SK-N-SH (cell line): ENCODE data around the gene PRR12. TPM values are rescaled to one million over a fixed set of nuclear protein-coding genes. Genes with fewer than 3 reads are reported as not detected.

Experiments
- CTCF ChIA-PET: fragments of 300-600, 350-600 bp; formaldehyde crosslinking; extraction: SDS; loops from one replicate; lab custom pipeline; 2021; lab: Yijun Ruan, JAX
- POLR2A ChIA-PET: fragments of 350-600 bp; sonication (Branson Sonifier 250); formaldehyde crosslinking; extraction: SDS; loops from one replicate; lab custom pipeline; 2020; ENCODE audit warnings: antibody characterized with exemption, inconsistent platforms; lab: Yijun Ruan, JAX
- DNase-seq: peaks from one replicate; pipeline ENCODE4 v3.0.0; 2012
- H2AFZ ChIP-seq: fragments of 200-600 bp; sonication (generic); 2 replicates; pipeline ENCODE4 v1.8.1; 2016; ENCODE audit warnings: antibody characterized with exemption, mild to moderate bottlenecking, low read depth
- H3F3A ChIP-seq: fragments of 200-600 bp; sonication (generic); replicated peaks from 2 replicates; pipeline ENCODE3; 2016; ENCODE audit warnings: antibody characterized with exemption, mild to moderate bottlenecking; ENCODE audit not compliant: insufficient read depth
- H3K27ac ChIP-seq, 2 experiments: fragments of 200-500 bp in 1 of 2; fragments of 200-600 bp in 1 of 2; sonication (Bioruptor generic) in 1 of 2; sonication (generic), shearing (Covaris generic) in 1 of 2; 2 replicates each; pipeline versions ENCODE4 v1.5.1 to v1.6.1; 2014 to 2016; ENCODE audit warnings: low read depth in 2 of 2, inconsistent platforms in 1 of 2, low read length in 1 of 2, mild to moderate bottlenecking in 1 of 2, mixed read lengths in 1 of 2
- H3K27me3 ChIP-seq: fragments of 200-600 bp; sonication (generic), shearing (Covaris generic); 2 replicates; pipeline ENCODE4 v1.6.1; 2016; ENCODE audit warnings: mixed run types; ENCODE audit not compliant: insufficient read depth
- H3K36me3 ChIP-seq, 2 experiments: fragments of 200-500 bp in 1 of 2; fragments of 200-600 bp in 1 of 2; sonication (Bioruptor generic) in 1 of 2; sonication (generic) in 1 of 2; replicated peaks in 1 of 2; 2 replicates each; pipeline versions ENCODE3 to v1.5.1; 2014 to 2016; ENCODE audit warnings: low read length in 1 of 2, mild to moderate bottlenecking in 1 of 2; ENCODE audit not compliant: insufficient read depth in 2 of 2, control insufficient read depth in 1 of 2
- H3K4me1 ChIP-seq, 2 experiments: fragments of 200-500 bp in 1 of 2; fragments of 200-600 bp in 1 of 2; sonication (Bioruptor generic) in 1 of 2; sonication (generic), shearing (Covaris generic) in 1 of 2; 2 replicates each; pipeline versions ENCODE4 v1.5.1 to v1.6.1; 2014 to 2016; ENCODE audit warnings: low read depth in 1 of 2, low read length in 1 of 2, mixed run types in 1 of 2; ENCODE audit not compliant: insufficient read depth in 2 of 2, control insufficient read depth in 1 of 2
- H3K4me2 ChIP-seq: fragments of 200-600 bp; sonication (generic), shearing (Covaris generic); 2 replicates; pipeline ENCODE4 v1.6.1; 2017; ENCODE audit warnings: mixed run types
- H3K4me3 ChIP-seq, 2 experiments: fragments of 200-500 bp in 1 of 2; fragments of 200-600 bp in 1 of 2; sonication (Bioruptor generic) in 1 of 2; sonication (generic), shearing (Covaris generic) in 1 of 2; 2 replicates each; pipeline versions ENCODE4 v1.5.1 to v1.8.1; 2014 to 2016; ENCODE audit warnings: low read depth in 2 of 2, inconsistent platforms in 1 of 2, low read length in 1 of 2, mild to moderate bottlenecking in 1 of 2, mixed read lengths in 1 of 2, moderate library complexity in 1 of 2
- H3K79me2 ChIP-seq: fragments of 200-600 bp; sonication (generic); 2 replicates; pipeline ENCODE4 v1.8.1; 2017; ENCODE audit warnings: mild to moderate bottlenecking; ENCODE audit not compliant: insufficient read depth
- H3K9ac ChIP-seq: fragments of 200-600 bp; sonication (generic); 2 replicates; pipeline ENCODE4 v1.6.1; 2017; ENCODE audit warnings: mixed run types
- H3K9me2 ChIP-seq: fragments of 200-600 bp; sonication (generic); 2 replicates; pipeline ENCODE4 v1.6.1; 2017; ENCODE audit warnings: mixed run types
- H3K9me3 ChIP-seq: fragments of 200-600 bp; sonication (generic); 2 replicates; pipeline ENCODE4 v1.6.1; 2017; ENCODE audit warnings: mixed run types, mild to moderate bottlenecking, moderate library complexity
- H4K20me1 ChIP-seq: fragments of 200-600 bp; sonication (generic); 2 replicates; pipeline ENCODE4 v1.6.1; 2017; ENCODE audit warnings: mild to moderate bottlenecking, mixed run types; ENCODE audit not compliant: insufficient read depth
- CHD2 ChIP-seq: fragments of 150-350 bp; IDR thresholded peaks from 2 replicates; pipeline ENCODE4 v1.6.1; 2018; ENCODE audit warnings: low read length; ENCODE audit not compliant: partially characterized antibody
- EZH2phosphoT487 ChIP-seq: fragments of 200-600 bp; sonication (generic); IDR thresholded peaks from 2 replicates; pipeline ENCODE4 v1.6.1; 2017; ENCODE audit warnings: low read depth, mixed run types, mild to moderate bottlenecking, antibody characterized with exemption, moderate library complexity, borderline replicate concordance
- FOSL2 ChIP-seq: IDR thresholded peaks from 2 replicates; pipeline ENCODE4 v1.4.0; 2012; ENCODE audit warnings: low read depth, mild to moderate bottlenecking, moderate library complexity, borderline replicate concordance
- FOXM1 ChIP-seq: IDR thresholded peaks from 2 replicates; pipeline ENCODE4 v1.4.0; 2012; ENCODE audit warnings: low read depth, mild to moderate bottlenecking
- GABPA ChIP-seq: IDR thresholded peaks from 2 replicates; pipeline ENCODE4 v1.4.0; 2012; ENCODE audit warnings: low read depth, mild to moderate bottlenecking
- GATA2 ChIP-seq: sonication (generic); formaldehyde crosslinking; IDR thresholded peaks from 2 replicates; pipeline ENCODE4 v1.5.0; 2020; ENCODE audit warnings: mild to moderate bottlenecking, missing genetic modification reagents
- JUND ChIP-seq: IDR thresholded peaks from 2 replicates; pipeline ENCODE4 v1.4.0; 2012
- MEF2A ChIP-seq: IDR thresholded peaks from 2 replicates; pipeline ENCODE4 v1.4.0; 2012; ENCODE audit warnings: low read depth, borderline replicate concordance
- MXI1 ChIP-seq: IDR thresholded peaks from 2 replicates; pipeline ENCODE4 v1.6.1; 2012; ENCODE audit warnings: mild to moderate bottlenecking, low read depth, low read length, improper control_type of control experiment
- NFIC ChIP-seq: IDR thresholded peaks from 2 replicates; pipeline ENCODE4 v1.4.0; 2012; ENCODE audit warnings: borderline replicate concordance
- NRF1 ChIP-seq: IDR thresholded peaks from 2 replicates; pipeline ENCODE4 v1.6.1; 2012; ENCODE audit warnings: low read depth, mild to moderate bottlenecking, low read length
- POLR2AphosphoS5 ChIP-seq: IDR thresholded peaks from 2 replicates; pipeline ENCODE4 v1.6.1; 2012; ENCODE audit warnings: low read depth, low read length
- RAD21 ChIP-seq: IDR thresholded peaks from 2 replicates; pipeline ENCODE4 v1.6.1; 2012; ENCODE audit warnings: mild to moderate bottlenecking, low read length
- RFX5 ChIP-seq: IDR thresholded peaks from 2 replicates; pipeline ENCODE4 v1.6.1; 2012; ENCODE audit warnings: mild to moderate bottlenecking, improper control_type of control experiment, low read length
- RXRA ChIP-seq: IDR thresholded peaks from 2 replicates; pipeline ENCODE4 v1.4.0; 2012; ENCODE audit warnings: low read depth, mild to moderate bottlenecking, borderline replicate concordance
- SIN3A ChIP-seq: IDR thresholded peaks from 2 replicates; pipeline ENCODE4 v1.6.1; 2012; ENCODE audit warnings: low read depth, mild to moderate bottlenecking, low read length, moderate library complexity, borderline replicate concordance
- SMC3 ChIP-seq: IDR thresholded peaks from 2 replicates; pipeline ENCODE4 v1.6.1; 2012; ENCODE audit warnings: low read depth, low read length, improper control_type of control experiment
- TAF1 ChIP-seq: IDR thresholded peaks from 2 replicates; pipeline ENCODE4 v1.6.1; 2012; ENCODE audit warnings: low read depth, mild to moderate bottlenecking, low read length, moderate library complexity, borderline replicate concordance
- TCF12 ChIP-seq: IDR thresholded peaks from 2 replicates; pipeline ENCODE4 v1.4.0; 2012
- TEAD4 ChIP-seq: IDR thresholded peaks from 2 replicates; pipeline ENCODE4 v1.4.0; 2012; ENCODE audit warnings: mild to moderate bottlenecking, borderline replicate concordance; ENCODE audit not compliant: insufficient read depth
- WGBS: methylation state at CpG from one replicate; pipeline ENCODE4 v1.1.6; 2017; ENCODE audit warnings: low lambda C conversion rate; 5-methylcytosine and 5-hydroxymethylcytosine counted together
- polyA plus RNA-seq, 3 experiments: library from polyadenylated mRNA; depleted of rRNA; stranded (reverse); fragments of >200 nt; gene quantifications; 2 replicates each; pipeline ENCODE4 v1.2.3, GENCODE V29; 2012
- TF ChIP-seq, protein P1 (sequence below): IDR thresholded peaks from 2 replicates; pipeline ENCODE4 v1.4.0; 2012; ENCODE audit warnings: low read depth, borderline replicate concordance
- TF ChIP-seq, protein P2 (sequence below): fragments of 150-350 bp; IDR thresholded peaks from 2 replicates; pipeline ENCODE4 v1.6.1; 2016; ENCODE audit warnings: mild to moderate bottlenecking, low read depth, low read length

PRR12 gene
- polyA plus RNA-seq, 1 of the 3 experiments (the other 2 are of a cell fraction), result 1.7 TPM

DNA sequence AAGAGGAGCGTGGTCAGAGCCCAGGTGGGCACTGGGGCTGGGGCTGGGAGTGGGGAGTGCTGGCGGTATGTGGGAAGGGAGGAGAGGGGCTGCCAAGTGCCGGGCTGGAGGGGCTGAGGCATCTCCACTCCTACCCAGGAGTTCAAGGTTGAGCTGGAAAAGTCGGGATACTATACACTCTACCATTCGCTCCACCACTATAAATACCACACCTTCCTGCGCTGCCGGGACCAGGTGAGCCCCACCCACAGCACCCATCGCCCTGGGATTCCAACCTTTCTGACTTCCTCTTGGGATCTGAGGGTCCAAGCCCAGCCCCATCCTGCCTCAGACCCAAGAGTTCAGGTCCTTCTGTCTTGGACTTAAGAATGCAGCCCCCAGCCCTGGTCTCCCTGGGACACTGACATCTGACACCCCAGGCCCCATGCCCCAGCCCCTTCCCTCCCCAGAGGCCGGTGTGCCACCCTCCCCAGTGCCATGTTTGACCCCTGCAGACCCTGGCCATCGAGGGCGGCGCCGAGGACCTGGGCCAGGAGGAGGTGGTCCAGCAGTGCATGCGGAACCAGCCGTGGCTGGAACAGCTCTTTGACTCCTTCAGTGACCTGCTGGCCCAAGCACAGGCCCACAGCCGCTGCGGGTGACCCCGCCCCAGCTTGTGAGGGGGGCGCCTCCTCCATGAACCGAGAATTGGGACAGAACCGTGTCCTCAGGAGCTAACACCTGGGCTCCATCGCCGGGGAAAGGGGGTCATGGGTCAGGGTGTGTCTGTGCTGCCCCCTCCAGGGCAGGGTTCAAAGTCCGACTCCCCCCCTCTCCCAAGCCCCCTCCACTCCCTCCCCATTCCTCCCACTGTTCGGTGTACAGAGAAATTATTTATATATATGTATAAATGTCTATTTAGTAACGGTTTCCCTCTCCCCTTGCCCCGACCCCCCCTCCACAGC is 34.3 kb downstream of the PRR12 start (continued):
- TF ChIP-seq, protein P1, sequence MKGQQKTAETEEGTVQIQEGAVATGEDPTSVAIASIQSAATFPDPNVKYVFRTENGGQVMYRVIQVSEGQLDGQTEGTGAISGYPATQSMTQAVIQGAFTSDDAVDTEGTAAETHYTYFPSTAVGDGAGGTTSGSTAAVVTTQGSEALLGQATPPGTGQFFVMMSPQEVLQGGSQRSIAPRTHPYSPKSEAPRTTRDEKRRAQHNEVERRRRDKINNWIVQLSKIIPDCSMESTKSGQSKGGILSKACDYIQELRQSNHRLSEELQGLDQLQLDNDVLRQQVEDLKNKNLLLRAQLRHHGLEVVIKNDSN, result no peak
- TF ChIP-seq GABPA, result no peak

DNA sequence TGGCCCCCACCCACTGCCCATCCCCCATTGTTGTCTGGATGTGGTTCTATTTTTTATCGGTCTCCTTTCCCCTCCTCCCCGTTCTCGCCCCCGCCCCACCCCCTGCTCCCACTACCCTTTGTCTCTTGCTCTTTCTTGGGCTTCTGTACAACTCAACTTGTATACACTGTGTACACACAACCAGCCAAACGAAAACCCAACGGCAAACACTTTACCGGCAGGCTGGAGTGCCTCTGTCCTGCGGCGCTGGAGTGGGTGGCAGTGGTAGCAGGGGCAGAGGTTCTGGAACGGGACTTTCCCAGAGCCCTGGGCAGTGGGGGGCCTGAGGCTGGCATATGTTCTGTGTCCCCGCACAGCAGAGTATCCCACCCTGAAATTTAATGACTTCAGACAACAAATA is 35.2 kb downstream of the PRR12 start:
- 0 out of 2 replicates have a peak, but pooled peaks cover 2% of the 10 kb centered on the region for H3K79me2 ChIP-seq
- H3F3A ChIP-seq, result peaks cover 14% of the 10 kb centered on the region
- 91% methylated on average over 11 of the region's 11 CpGs for WGBS
- H3K9ac ChIP-seq, result no peak overlapping the region
- H3K4me2 ChIP-seq, result no peak overlapping the region
- no peak for TF ChIP-seq NFIC
- no peak for TF ChIP-seq MXI1
- no peak for TF ChIP-seq RFX5
- no peak for TF ChIP-seq MEF2A
- TF ChIP-seq SIN3A, result no peak
- no peak for TF ChIP-seq FOSL2
- no peak for TF ChIP-seq POLR2AphosphoS5
- no peaks in the 10 kb centered on the region for H3K9me3 ChIP-seq
- peaks cover 3% of the 10 kb centered on the region; the same call in 1 of the 2 replicates for H4K20me1 ChIP-seq
- no peak overlapping the region for H3K4me3 ChIP-seq
- H3K27ac ChIP-seq, result no peak overlapping the region
- H3K9me2 ChIP-seq, result no peaks in the 10 kb centered on the region
- ChIA-PET POLR2A (interaction anchor here (0.6 kb wide), 1 partner anchor 657 kb away, joined by 3 read pairs; no protein-coding TSS in a partner anchor), CTCF (no interaction called here)
- no peak for DNase-seq
- H3K36me3 ChIP-seq, result peaks cover 12 to 26% of the 10 kb centered on the region in 2 experiments
- no peaks in the 10 kb centered on the region for H3K27me3 ChIP-seq
- H2AFZ ChIP-seq, result no peak overlapping the region
- H3K4me1 ChIP-seq, result peaks cover 6 to 7% of the 10 kb centered on the region in 2 experiments; a peak in 3 of 4 replicates

DNA sequence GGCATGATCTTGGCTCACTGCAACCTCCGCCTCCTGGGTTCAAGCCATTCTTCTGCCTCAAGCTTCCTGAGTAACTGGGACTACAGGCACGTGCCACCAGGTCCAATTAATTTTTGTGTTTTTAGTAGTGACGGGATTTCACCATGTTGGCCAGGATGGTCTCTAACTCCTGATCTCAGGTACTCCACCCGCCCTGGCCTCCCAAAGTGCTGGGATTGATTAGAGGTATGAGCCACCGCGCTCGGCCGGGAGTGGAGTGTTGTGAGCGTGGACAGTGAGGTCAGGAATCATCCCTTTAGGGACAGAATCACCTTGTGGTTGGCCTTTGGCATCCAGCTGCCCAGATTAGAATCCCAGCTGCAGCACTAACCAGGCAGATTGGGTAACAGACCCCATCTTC is 38.7 kb downstream of the PRR12 start:
- CTCF ChIA-PET, result interaction anchor here (0.9 to 1.9 kb wide), 3 partner anchors 42 to 127 kb away, joined by 3 to 9 read pairs (median 4); no protein-coding TSS in a partner anchor

More for the DNA sequence above, 38.7 kb downstream of the PRR12 start:
- no peaks in the 10 kb centered on the region for H3K27me3 ChIP-seq
- H2AFZ ChIP-seq, result no peak overlapping the region
- H4K20me1 ChIP-seq, result no peaks in the 10 kb centered on the region; the same call in 1 of the 2 replicates
- peak overlapping the region in 1 of 2 experiments; percentile 78; a peak in 1 of 4 replicates for H3K27ac ChIP-seq
- H3K4me1 ChIP-seq, result peaks cover 7 to 10% of the 10 kb centered on the region in 2 experiments; a peak in 3 of 4 replicates
- H3K79me2 ChIP-seq, result 0 out of 2 replicates have a peak, but pooled peaks cover 2% of the 10 kb centered on the region
- no peaks in the 10 kb centered on the region for H3K9me3 ChIP-seq
- no peak overlapping the region for H3K4me3 ChIP-seq
- TF ChIP-seq EZH2phosphoT487 (no peak), GATA2 (CRISPR knock-in tag) (no peak), TCF12 (no peak), POLR2AphosphoS5 (no peak), GABPA (no peak), NRF1 (no peak), MEF2A (no peak), FOSL2 (no peak), SMC3 (no peak), JUND (no peak), RAD21 (no peak), RXRA (no peak), TEAD4 (no peak), CHD2 (no peak), FOXM1 (no peak), TAF1 (no peak), SIN3A (no peak)
- TF ChIP-seq, protein P2, sequence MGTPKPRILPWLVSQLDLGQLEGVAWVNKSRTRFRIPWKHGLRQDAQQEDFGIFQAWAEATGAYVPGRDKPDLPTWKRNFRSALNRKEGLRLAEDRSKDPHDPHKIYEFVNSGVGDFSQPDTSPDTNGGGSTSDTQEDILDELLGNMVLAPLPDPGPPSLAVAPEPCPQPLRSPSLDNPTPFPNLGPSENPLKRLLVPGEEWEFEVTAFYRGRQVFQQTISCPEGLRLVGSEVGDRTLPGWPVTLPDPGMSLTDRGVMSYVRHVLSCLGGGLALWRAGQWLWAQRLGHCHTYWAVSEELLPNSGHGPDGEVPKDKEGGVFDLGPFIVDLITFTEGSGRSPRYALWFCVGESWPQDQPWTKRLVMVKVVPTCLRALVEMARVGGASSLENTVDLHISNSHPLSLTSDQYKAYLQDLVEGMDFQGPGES, result no peak
- TF ChIP-seq, protein P1, result no peak
- TF ChIP-seq, all 33 proteins: peak for 0
- no peak overlapping the region for H3K4me2 ChIP-seq
- no peak for DNase-seq
- 97% methylated on average over 9 of the region's 9 CpGs for WGBS
- H3F3A ChIP-seq, result peaks cover 14% of the 10 kb centered on the region
- H3K36me3 ChIP-seq, result peaks cover 2 to 26% of the 10 kb centered on the region in 2 experiments
- POLR2A ChIA-PET, result no interaction called here
- no peaks in the 10 kb centered on the region for H3K9me2 ChIP-seq
- no peak overlapping the region for H3K9ac ChIP-seq
